Measurements from ENCODE around the gene ADIPOR2. TPM values are rescaled to one million over a fixed set of nuclear protein-coding genes. Genes with fewer than 3 reads are reported as not detected.
A peak's percentile ranks its signal among the peaks of the same experiment; 100 is the strongest.

Gene ADIPOR2
- total RNA-seq, 1 donor from 2014 or later = 29.6 TPM

GRCh38 chr12:1644534-1645438, 46.1 kb upstream of the ADIPOR2 start:
- H3K4me3 ChIP-seq = no peak overlapping the region
- H3F3A ChIP-seq (ENCODE audit: low read depth) = no peaks in the 10 kb centered on the region
- H3K4me2 ChIP-seq = no peak overlapping the region
- no peaks in the 10 kb centered on the region for H3K9me3 ChIP-seq (ENCODE audit: low read depth)
- H3K27me3 ChIP-seq = no peaks in the 10 kb centered on the region
- no peaks in the 10 kb centered on the region for H3K4me1 ChIP-seq
- peaks cover 26% of the 10 kb centered on the region for H4K20me1 ChIP-seq (ENCODE audit: low read depth)
- Mint-ChIP-seq H3K27ac (peak overlapping the region; percentile 50), H3K4me3 (peak overlapping the region; percentile 49), H3K36me3 (peaks cover 25% of the 10 kb centered on the region), H3K4me1 (peaks cover 38% of the 10 kb centered on the region), H3K9me3 (no peaks in the 10 kb centered on the region), H3K27me3 (ENCODE audit: insufficient read depth, low read depth) (no peaks in the 10 kb centered on the region)
- no peak overlapping the region for H3K9ac ChIP-seq
- DNase-seq (ENCODE audit: low spot score) = no peak
- H2AFZ ChIP-seq (replicated peaks) = no peak overlapping the region
- no peaks in the 10 kb centered on the region for H3K36me3 ChIP-seq
- H3K27ac ChIP-seq = no peak overlapping the region
- TF ChIP-seq EZH2phosphoT487 (IDR thresholded peaks at IDR 0.05) = no peak
- TF ChIP-seq EZH2 (IDR thresholded peaks at IDR 0.05) = no peak
- TF ChIP-seq CTCF (IDR thresholded peaks at IDR 0.05) = no peak
- H3K79me2 ChIP-seq (ENCODE audit: low read depth) = no peaks in the 10 kb centered on the region

GRCh38 chr12:1645819-1646218, 45.1 kb upstream of the ADIPOR2 start:
- H3K79me2 ChIP-seq (ENCODE audit: low read depth) = no peaks in the 10 kb centered on the region
- DNase-seq (ENCODE audit: low spot score) = no peak
- no peaks in the 10 kb centered on the region for H3K9me3 Mint-ChIP-seq
- no peak overlapping the region for H3K4me3 ChIP-seq
- no peak overlapping the region for H3K4me3 Mint-ChIP-seq
- H3K36me3 Mint-ChIP-seq = peaks cover 21% of the 10 kb centered on the region
- H3K27me3 ChIP-seq = no peaks in the 10 kb centered on the region
- H3F3A ChIP-seq (ENCODE audit: low read depth) = no peaks in the 10 kb centered on the region
- H3K9ac ChIP-seq = no peak overlapping the region
- no peaks in the 10 kb centered on the region for H3K36me3 ChIP-seq
- no peaks in the 10 kb centered on the region for H3K27me3 Mint-ChIP-seq (ENCODE audit: insufficient read depth, low read depth)
- TF ChIP-seq CTCF (IDR thresholded peaks at IDR 0.05) (no peak), EZH2 (IDR thresholded peaks at IDR 0.05) (no peak), EZH2phosphoT487 (IDR thresholded peaks at IDR 0.05) (no peak)
- no peak overlapping the region for H3K27ac Mint-ChIP-seq
- H3K27ac ChIP-seq = no peak overlapping the region
- peaks cover 35% of the 10 kb centered on the region for H3K4me1 Mint-ChIP-seq
- H4K20me1 ChIP-seq (ENCODE audit: low read depth) = peaks cover 19% of the 10 kb centered on the region
- H2AFZ ChIP-seq (replicated peaks) = no peak overlapping the region
- H3K4me2 ChIP-seq = no peak overlapping the region
- no peaks in the 10 kb centered on the region for H3K9me3 ChIP-seq (ENCODE audit: low read depth)
- no peaks in the 10 kb centered on the region for H3K4me1 ChIP-seq

- Histone ChIP-seq H3K9me3 (ENCODE audit: low read depth) (no peaks in the 10 kb centered on the region), H3K4me1 (no peaks in the 10 kb centered on the region), H3K9ac (no peak overlapping the region), H3F3A (ENCODE audit: low read depth) (peaks cover under 1% of the 10 kb centered on the region), H3K27me3 (no peaks in the 10 kb centered on the region), H2AFZ (replicated peaks) (no peak overlapping the region), H3K4me3 (no peak overlapping the region), H3K4me2 (no peak overlapping the region), H3K27ac (no peak overlapping the region), H3K79me2 (ENCODE audit: low read depth) (no peaks in the 10 kb centered on the region), H4K20me1 (ENCODE audit: low read depth) (peaks cover 22% of the 10 kb centered on the region), H3K36me3 (no peaks in the 10 kb centered on the region)
- Mint-ChIP-seq H3K27ac (peak overlapping the region; percentile 11), H3K4me3 (no peak overlapping the region), H3K4me1 (peaks cover 35% of the 10 kb centered on the region), H3K36me3 (peaks cover 20% of the 10 kb centered on the region), H3K9me3 (no peaks in the 10 kb centered on the region), H3K27me3 (ENCODE audit: insufficient read depth, low read depth) (no peaks in the 10 kb centered on the region)
- TF ChIP-seq CTCF (IDR thresholded peaks at IDR 0.05) (no peak), EZH2phosphoT487 (IDR thresholded peaks at IDR 0.05) (no peak), EZH2 (IDR thresholded peaks at IDR 0.05) (no peak)
- no peak for DNase-seq (ENCODE audit: low spot score)
Observed at GRCh38 chr12:1646569-1647284, 44.1 kb upstream of the ADIPOR2 start.

Measured in neural progenitor cell (in vitro differentiated cells).